Activated naive CD4-positive, alpha-beta T cell treated with anti-CD3 and anti-CD28 coated beads for 36 hours (primary cell): ENCODE measurements around the gene SNRPD2. TPM values are rescaled to one million over a fixed set of nuclear protein-coding genes. Genes with fewer than 3 reads are reported as not detected.
A peak's percentile ranks its signal among the peaks of the same experiment; 100 is the strongest.

Experiments
- CTCF ChIA-PET: fragments of 350-600 bp; sonication (Branson Sonifier 250); formaldehyde crosslinking; loops from one replicate; lab custom pipeline; 2021; ENCODE audit warnings: antibody characterized with exemption; lab: Charles Lee
- DNase-seq: peaks from one replicate; pipeline ENCODE4 v3.0.0-alpha.2; 2020
- H3K27ac Mint-ChIP-seq: one replicate; pipeline ENCODE4 v1.8.0; 2021; ENCODE audit warnings: mild to moderate bottlenecking, mixed read lengths
- H3K27me3 Mint-ChIP-seq: one replicate; pipeline ENCODE4 v1.8.0; 2021; ENCODE audit warnings: low read depth, mixed read lengths
- H3K36me3 Mint-ChIP-seq: one replicate; pipeline ENCODE4 v1.8.0; 2021; ENCODE audit warnings: low read depth, mixed read lengths
- H3K4me1 Mint-ChIP-seq: one replicate; pipeline ENCODE4 v1.8.0; 2021; ENCODE audit warnings: low read depth, mixed read lengths
- H3K4me3 Mint-ChIP-seq: one replicate; pipeline ENCODE4 v1.8.0; 2021; ENCODE audit warnings: mild to moderate bottlenecking, moderate library complexity, mixed read lengths
- H3K9me3 Mint-ChIP-seq: one replicate; pipeline ENCODE4 v1.8.0; 2021; ENCODE audit warnings: mixed read lengths
- intact Hi-C: fragments of 100-400 bp; cut with micrococcal nuclease; formaldehyde crosslinking; loops from one replicate; pipeline ENCODE4 v1.15.1; 2023
- total RNA-seq, 2 experiments: library from RNA; stranded (reverse); gene quantifications; one replicate each; pipeline ENCODE4 v1.2.3, GENCODE V29; 2021

Gene SNRPD2
- total RNA-seq, 2 experiments from 2014 or later: 976 to 988 TPM

- Mint-ChIP-seq H3K27me3 (peaks cover 20% of the 10 kb centered on the region), H3K4me3 (peak overlapping the region; percentile 75), H3K27ac (no peak overlapping the region), H3K9me3 (no peaks in the 10 kb centered on the region), H3K36me3 (no peaks in the 10 kb centered on the region), H3K4me1 (peaks cover 36% of the 10 kb centered on the region)
- DNase-seq: peak; percentile 53
- intact Hi-C loops: loop anchor here (1.0 to 2.0 kb wide), 2 partner anchors 13 to 218 kb away; no protein-coding TSS in a partner anchor
- CTCF ChIA-PET: interaction anchor here (1.0 kb wide), 1 partner anchor 78 kb away, joined by 3 read pairs; no protein-coding TSS in a partner anchor
Measured at GRCh38 chr19:45668342-45668871, 23.3 kb downstream of the SNRPD2 start.

DNA sequence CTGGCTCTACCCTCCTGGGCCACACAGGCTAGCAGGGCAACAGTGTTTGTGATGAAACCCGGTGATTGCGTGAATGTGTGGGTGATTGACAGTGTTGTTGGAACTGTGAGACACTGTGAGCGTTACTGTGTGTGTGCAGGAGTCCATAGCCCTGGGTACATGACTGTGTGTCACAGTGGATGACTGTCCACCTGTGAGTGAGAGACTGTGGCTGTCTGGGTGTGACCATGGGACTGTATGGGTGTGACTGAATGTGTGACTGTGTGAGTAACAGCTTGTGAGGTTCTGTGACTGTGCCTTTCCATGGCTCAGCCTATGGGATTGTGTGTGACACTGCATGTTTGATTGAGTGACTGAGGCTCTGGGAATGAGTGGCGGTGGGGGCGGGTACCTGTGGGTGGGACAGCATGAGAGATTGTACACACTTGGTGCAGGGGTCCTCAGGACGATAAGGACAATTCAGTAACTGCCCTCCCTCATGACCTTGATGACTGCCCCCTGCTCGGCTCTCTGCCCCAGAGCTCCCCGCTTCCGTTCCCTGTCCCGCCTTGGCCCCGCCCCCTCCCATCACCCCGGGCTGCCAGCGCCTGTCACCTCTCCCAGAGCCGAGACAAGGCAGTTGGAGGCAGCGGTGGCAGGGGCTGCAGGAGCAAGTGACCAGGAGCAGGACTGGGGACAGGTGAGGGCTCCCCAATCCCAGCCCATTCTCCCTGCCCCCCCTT lies 24.0 kb downstream of the SNRPD2 start, which contains the start of gene GIPR:
TSS of gene GIPR (plus strand) at position 602 of the 722 bp plus-strand sequence. CDS start 1,300 bp downstream, outside the sequence.
- no peaks in the 10 kb centered on the region for H3K9me3 Mint-ChIP-seq
- CTCF ChIA-PET: interaction anchor here (0.9 to 1.0 kb wide), 2 partner anchors 8 to 78 kb away, joined by 3 to 4 read pairs; no protein-coding TSS in a partner anchor
- H3K27me3 Mint-ChIP-seq: peaks cover 20% of the 10 kb centered on the region
- H3K27ac Mint-ChIP-seq: no peak within 1 kb of the TSS
- intact Hi-C loops: loop anchor here (1.0 to 2.0 kb wide), 3 partner anchors 14 to 217 kb away; no protein-coding TSS in a partner anchor
- H3K4me3 Mint-ChIP-seq: peak within 1 kb of the TSS; percentile 75
- H3K36me3 Mint-ChIP-seq: no peaks in the 10 kb centered on the region
- H3K4me1 Mint-ChIP-seq: peaks cover 36% of the 10 kb centered on the region
- DNase-seq: peak; percentile 82

- intact Hi-C loops: no loop called here
- peaks cover 7% of the 10 kb centered on the region for H3K27me3 Mint-ChIP-seq
- H3K4me1 Mint-ChIP-seq: peaks cover 21% of the 10 kb centered on the region
- no peak for DNase-seq
- H3K4me3 Mint-ChIP-seq: no peak overlapping the region
- no peaks in the 10 kb centered on the region for H3K9me3 Mint-ChIP-seq
- no peak overlapping the region for H3K27ac Mint-ChIP-seq
- H3K36me3 Mint-ChIP-seq: no peaks in the 10 kb centered on the region
- CTCF ChIA-PET: no interaction called here
Measured at GRCh38 chr19:45664575-45664974, 27.2 kb downstream of the SNRPD2 start.

DNA sequence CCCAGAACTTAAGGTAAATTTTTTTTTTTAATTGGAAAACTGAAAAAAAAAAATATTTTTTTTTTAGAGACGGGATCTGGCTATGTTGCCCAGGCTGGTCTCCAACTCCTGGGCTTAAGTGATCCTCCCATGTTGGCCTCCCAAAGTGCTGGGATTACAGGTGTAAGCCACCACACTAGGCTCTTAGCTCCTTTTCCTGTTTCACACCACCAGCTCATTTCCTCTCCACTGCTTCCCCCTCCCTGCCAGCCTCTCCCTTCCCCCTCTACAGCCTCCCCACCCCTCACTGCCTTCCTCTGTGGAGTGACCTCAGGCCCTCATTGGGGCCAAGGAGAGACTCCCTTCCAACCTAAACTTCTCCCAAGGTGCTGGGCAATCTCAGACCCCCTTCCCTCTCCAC lies 28.0 kb downstream of the SNRPD2 start:
- intact Hi-C loops: no loop called here
- Mint-ChIP-seq H3K36me3 (no peaks in the 10 kb centered on the region), H3K4me3 (no peak overlapping the region), H3K4me1 (peaks cover 14% of the 10 kb centered on the region), H3K27ac (no peak overlapping the region), H3K9me3 (no peaks in the 10 kb centered on the region), H3K27me3 (peaks cover 4% of the 10 kb centered on the region)
- DNase-seq: no peak
- CTCF ChIA-PET: no interaction called here

- H3K9me3 Mint-ChIP-seq: no peaks in the 10 kb centered on the region
- CTCF ChIA-PET: interaction anchor here (0.6 to 0.9 kb wide), 2 partner anchors 64 to 176 kb away, joined by 3 to 4 read pairs; no protein-coding TSS in a partner anchor
- no peak for DNase-seq
- no peaks in the 10 kb centered on the region for H3K4me1 Mint-ChIP-seq
- H3K27ac Mint-ChIP-seq: no peak overlapping the region
- H3K36me3 Mint-ChIP-seq: no peaks in the 10 kb centered on the region
- H3K27me3 Mint-ChIP-seq: no peaks in the 10 kb centered on the region
- no peak overlapping the region for H3K4me3 Mint-ChIP-seq
- intact Hi-C loops: no loop called here
Measured at GRCh38 chr19:45660636-45661035, 31.1 kb downstream of the SNRPD2 start.

GRCh38 chr19:45659096-45659729 lies 32.5 kb downstream of the SNRPD2 start:
- no peaks in the 10 kb centered on the region for H3K9me3 Mint-ChIP-seq
- no peak for DNase-seq
- no peaks in the 10 kb centered on the region for H3K4me1 Mint-ChIP-seq
- H3K27me3 Mint-ChIP-seq: no peaks in the 10 kb centered on the region
- intact Hi-C loops: no loop called here
- no peak overlapping the region for H3K4me3 Mint-ChIP-seq
- H3K36me3 Mint-ChIP-seq: no peaks in the 10 kb centered on the region
- CTCF ChIA-PET: no interaction called here
- H3K27ac Mint-ChIP-seq: no peak overlapping the region

DNA sequence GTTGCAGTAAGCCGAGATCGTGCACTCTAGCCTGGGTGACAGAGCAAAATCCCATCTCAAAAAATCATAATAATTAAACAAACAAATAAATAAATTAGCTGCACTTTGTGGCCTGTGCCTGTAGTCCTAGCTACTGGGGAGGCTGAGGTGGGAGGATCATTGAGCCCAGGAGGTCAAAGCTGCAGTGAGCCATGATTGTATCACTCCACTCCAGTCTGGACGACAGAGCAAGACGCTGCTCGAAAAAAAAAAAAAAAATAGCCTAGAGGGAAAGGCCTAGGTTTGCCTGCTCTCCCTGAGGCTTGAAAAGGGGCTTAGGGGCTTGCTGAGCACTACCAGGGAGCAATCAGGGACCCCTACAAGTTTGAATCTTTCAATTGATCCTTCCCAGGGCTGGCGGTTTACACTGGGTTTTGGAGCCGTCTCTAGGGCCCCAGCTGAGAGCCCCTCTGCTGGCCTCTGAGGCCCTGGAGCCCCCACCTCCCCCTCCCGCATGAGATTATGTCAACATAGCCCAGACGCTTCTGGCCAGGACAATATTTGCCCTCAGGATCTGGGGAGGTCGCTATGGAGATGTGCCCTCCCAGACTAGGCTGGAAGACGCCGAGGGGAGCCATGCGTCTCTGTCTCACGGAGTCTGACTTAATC lies 34.1 kb downstream of the SNRPD2 start:
- Mint-ChIP-seq H3K36me3 (no peaks in the 10 kb centered on the region), H3K27ac (no peak overlapping the region), H3K27me3 (no peaks in the 10 kb centered on the region), H3K9me3 (no peaks in the 10 kb centered on the region), H3K4me1 (no peaks in the 10 kb centered on the region), H3K4me3 (no peak overlapping the region)
- CTCF ChIA-PET: no interaction called here
- intact Hi-C loops: no loop called here
- no peak for DNase-seq

DNA sequence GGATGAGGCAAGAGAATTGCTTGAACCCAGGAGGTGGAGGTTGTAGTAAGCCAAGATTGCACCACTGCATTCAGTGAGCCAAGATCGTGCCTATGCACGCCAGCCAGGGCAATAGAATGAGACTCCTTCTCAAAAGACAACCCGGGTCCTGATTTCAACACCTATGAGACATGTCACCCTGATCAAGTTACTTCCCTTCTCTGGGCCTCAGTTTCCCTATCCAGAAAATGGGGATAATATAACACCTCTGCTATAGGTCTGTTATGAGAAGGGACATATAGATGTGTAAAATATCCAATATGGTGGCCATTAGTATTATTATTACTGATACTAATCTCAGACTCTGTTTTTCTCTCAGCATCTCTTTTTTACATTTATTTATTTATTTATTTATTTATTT lies 36.7 kb downstream of the SNRPD2 start:
- CTCF ChIA-PET: no interaction called here

DNA sequence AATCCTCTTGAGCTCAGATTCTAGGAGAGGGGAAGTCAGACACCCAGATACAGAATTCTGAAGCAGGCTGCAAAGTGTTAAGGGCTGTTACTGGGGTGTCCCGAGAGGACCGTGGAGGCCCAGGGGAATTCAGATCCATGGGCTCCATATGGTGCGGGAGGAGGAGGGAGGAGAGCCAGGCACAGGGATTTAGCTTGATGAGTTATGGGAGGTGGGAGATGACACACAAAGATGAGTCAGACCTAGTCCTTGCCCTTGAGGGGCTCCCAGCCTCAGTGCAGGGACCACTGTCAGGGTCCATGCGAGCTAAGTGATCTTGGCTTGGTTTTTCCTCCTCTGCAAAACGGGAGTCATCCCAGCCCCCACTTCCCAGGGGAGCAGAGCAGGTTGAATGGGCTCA lies 38.1 kb downstream of the SNRPD2 start:
- CTCF ChIA-PET: no interaction called here
- Mint-ChIP-seq H3K9me3 (no peaks in the 10 kb centered on the region), H3K27me3 (no peaks in the 10 kb centered on the region), H3K4me3 (no peak overlapping the region), H3K27ac (no peak overlapping the region), H3K4me1 (no peaks in the 10 kb centered on the region), H3K36me3 (no peaks in the 10 kb centered on the region)
- no peak for DNase-seq
- intact Hi-C loops: no loop called here

More for the DNA sequence above, 36.7 kb downstream of the SNRPD2 start:
- Mint-ChIP-seq H3K9me3 (no peaks in the 10 kb centered on the region), H3K27ac (no peak overlapping the region), H3K36me3 (no peaks in the 10 kb centered on the region), H3K4me3 (no peak overlapping the region), H3K27me3 (no peaks in the 10 kb centered on the region), H3K4me1 (no peaks in the 10 kb centered on the region)
- intact Hi-C loops: no loop called here
- no peak for DNase-seq

GRCh38 chr19:45650722-45651121 lies 41.0 kb downstream of the SNRPD2 start:
- Mint-ChIP-seq H3K36me3 (no peaks in the 10 kb centered on the region), H3K4me1 (peaks cover 8% of the 10 kb centered on the region), H3K4me3 (no peak overlapping the region), H3K27ac (no peak overlapping the region), H3K9me3 (no peaks in the 10 kb centered on the region), H3K27me3 (no peaks in the 10 kb centered on the region)
- no peak for DNase-seq
- CTCF ChIA-PET: no interaction called here
- intact Hi-C loops: no loop called here

GRCh38 chr19:45646345-45646698 lies 45.4 kb downstream of the SNRPD2 start:
- peaks cover 3% of the 10 kb centered on the region for H3K27me3 Mint-ChIP-seq
- CTCF ChIA-PET: interaction anchor here (1.0 to 2.9 kb wide), 3 partner anchors 88 to 151 kb away, joined by 3 to 8 read pairs (median 5); partner anchors contain the start of gene SIX5
- H3K9me3 Mint-ChIP-seq: no peaks in the 10 kb centered on the region
- peak overlapping the region; percentile 63 for H3K27ac Mint-ChIP-seq
- H3K36me3 Mint-ChIP-seq: peaks cover under 1% of the 10 kb centered on the region
- peaks cover 26% of the 10 kb centered on the region for H3K4me1 Mint-ChIP-seq
- H3K4me3 Mint-ChIP-seq: peak overlapping the region; percentile 78
- intact Hi-C loops: loop anchor here (10.0 kb wide), 1 partner anchor 202 kb away; no protein-coding TSS in a partner anchor
- DNase-seq: no peak
